Upper lobe of right lung (tissue), 1 donor: Measurements from ENCODE around the gene ARID1B. TPM values are rescaled to one million over a fixed set of nuclear protein-coding genes. Genes with fewer than 3 reads are reported as not detected.

Experiments used
- ATAC-seq: fragments of 200-7000 bp; cut with Tn5 transposase; one replicate; pipeline ENCODE4 v1.9.1; 2020; ENCODE audit warnings: mild to moderate bottlenecking, moderate library complexity
- DNase-seq: peaks from one replicate; pipeline ENCODE4 v3.0.0-alpha.2; 2020
- H3K27ac ChIP-seq: fragments of 200-600 bp; one replicate; pipeline ENCODE4 v1.8.0; 2022
- H3K27me3 ChIP-seq: fragments of 200-600 bp; one replicate; pipeline ENCODE4 v1.8.0; 2022; ENCODE audit warnings: mild to moderate bottlenecking
- H3K36me3 ChIP-seq: fragments of 200-600 bp; one replicate; pipeline ENCODE4 v1.8.0; 2022
- H3K4me1 ChIP-seq: fragments of 200-600 bp; one replicate; pipeline ENCODE4 v1.8.0; 2022
- H3K4me3 ChIP-seq: fragments of 200-600 bp; one replicate; pipeline ENCODE4 v1.8.0; 2022; ENCODE audit warnings: mild to moderate bottlenecking
- H3K9me3 ChIP-seq: fragments of 200-600 bp; one replicate; pipeline ENCODE4 v1.8.0; 2022
- CTCF ChIP-seq: fragments of 200-600 bp; IDR thresholded peaks from one replicate; pipeline ENCODE4 v1.8.0; 2022; ENCODE audit warnings: antibody characterized with exemption
- intact Hi-C: fragments of 100-400 bp; cut with DNase I; formaldehyde crosslinking; loops from one replicate; pipeline ENCODE4 v1.11.0; 2022
- total RNA-seq: library from RNA; stranded (reverse); fragmentation: NEBNext Ultra II Directional; extraction: Animal tissue kit (Norgen Biotek cat#: 25700); gene quantifications from one replicate; pipeline ENCODE4 v1.2.1, GENCODE V29; 2021
- donor health status: DM: no; HTN: yes; CAD: no; lungs with severe emphysema.

ARID1B gene
- total RNA-seq, 1 donor from 2014 or later: 80.4 TPM

- Histone ChIP-seq H3K27ac (no peak overlapping the region), H3K9me3 (no peaks in the 10 kb centered on the region), H3K36me3 (no peaks in the 10 kb centered on the region), H3K27me3 (no peaks in the 10 kb centered on the region), H3K4me1 (peaks cover 5% of the 10 kb centered on the region), H3K4me3 (no peak overlapping the region)
- DNase-seq (no peak), ATAC-seq (no peak)
- no peak for TF ChIP-seq CTCF
- intact Hi-C loops: loop anchor here (5.0 kb wide), 1 partner anchor 208 kb away; no protein-coding TSS in a partner anchor
These were observed 2.2 kb upstream of the ARID1B start for GRCh38 chr6:156774863-156775405.

GRCh38 chr6:156775717-156776116 lies 1.5 kb upstream of the ARID1B start:
- intact Hi-C loops: no loop called here
- DNase-seq: no peak
- no peaks in the 10 kb centered on the region for H3K9me3 ChIP-seq

GRCh38 chr6:156776470-156776839 lies 723 bp upstream of the ARID1B start:
- H3K4me1 ChIP-seq: peaks cover 5% of the 10 kb centered on the region
- ATAC-seq: no peak
- TF ChIP-seq CTCF: no peak
- intact Hi-C loops: no loop called here
- no peaks in the 10 kb centered on the region for H3K36me3 ChIP-seq
- no peaks in the 10 kb centered on the region for H3K9me3 ChIP-seq
- H3K4me3 ChIP-seq: peak overlapping the region; percentile 66
- DNase-seq: no peak
- no peaks in the 10 kb centered on the region for H3K27me3 ChIP-seq
- H3K27ac ChIP-seq: peak overlapping the region; percentile 95

More at GRCh38 chr6:156775717-156776116, 1.5 kb upstream of the ARID1B start:
- Histone ChIP-seq H3K27me3 (no peaks in the 10 kb centered on the region), H3K4me1 (peaks cover 5% of the 10 kb centered on the region), H3K27ac (peak overlapping the region; percentile 95), H3K4me3 (no peak overlapping the region), H3K36me3 (no peaks in the 10 kb centered on the region)
- TF ChIP-seq CTCF: no peak
- no peak for ATAC-seq

GRCh38 chr6:156777577-156778453 lies 637 bp downstream of the ARID1B start:
- Histone ChIP-seq H3K27me3 (no peaks in the 10 kb centered on the region), H3K27ac (peak overlapping the region; percentile 95), H3K36me3 (no peaks in the 10 kb centered on the region), H3K9me3 (no peaks in the 10 kb centered on the region), H3K4me3 (peak overlapping the region; percentile 66), H3K4me1 (peaks cover 10% of the 10 kb centered on the region)
- intact Hi-C loops: no loop called here
- DNase-seq (peak; percentile 85), ATAC-seq (peak; percentile 48)
- TF ChIP-seq CTCF: no peak

- ATAC-seq (peak; percentile 26), DNase-seq (peak; percentile 82)
- H3K9me3 ChIP-seq: no peaks in the 10 kb centered on the region
- H3K27ac ChIP-seq: peak overlapping the region; percentile 91
- no peak for TF ChIP-seq CTCF
- peaks cover 18% of the 10 kb centered on the region for H3K4me1 ChIP-seq
- no peaks in the 10 kb centered on the region for H3K36me3 ChIP-seq
- H3K4me3 ChIP-seq: peak overlapping the region; percentile 66
- intact Hi-C loops: no loop called here
- H3K27me3 ChIP-seq: no peaks in the 10 kb centered on the region
These were observed 1.5 kb downstream of the ARID1B start for GRCh38 chr6:156778454-156779205.
